ENCODE measurements around the gene CHST11.

Gene CHST11

DNA sequence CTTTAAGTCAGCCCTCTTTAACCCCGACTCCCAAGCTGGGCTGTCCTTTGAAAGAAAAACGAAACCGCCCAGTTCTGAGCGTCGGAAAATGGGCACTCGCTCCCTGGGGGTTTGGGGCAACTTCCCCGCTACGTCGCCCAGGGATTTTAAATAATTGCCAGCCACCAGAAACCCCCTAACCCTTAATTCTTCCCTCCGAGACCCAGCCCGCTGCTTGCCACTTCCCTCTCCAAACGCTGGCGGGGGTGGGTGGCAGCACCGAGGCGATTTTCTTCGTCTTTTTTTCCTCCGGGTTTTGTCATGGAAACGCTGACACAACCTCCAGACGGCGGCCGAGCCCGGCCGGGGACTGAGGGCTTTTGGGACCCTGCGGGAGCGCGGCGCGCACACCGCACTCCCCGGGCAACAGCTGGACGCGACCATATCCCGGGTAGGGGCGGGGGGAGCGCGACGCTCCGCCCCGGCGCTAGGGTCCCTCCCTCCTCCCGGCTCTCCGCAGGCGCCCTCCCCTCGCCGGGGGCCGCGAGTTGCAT lies at the start of gene CHST11:
Gene CHST11 (plus strand): TSS at position 532 of the 533 bp plus-strand sequence.
- peak; percentile 93 for DNase-seq (ENCODE audit: low spot score)

GRCh38 chr12:104407438-104407837 lies 49.3 kb upstream of the CHST11 start:
- no peak for DNase-seq (ENCODE audit: low spot score)

DNA sequence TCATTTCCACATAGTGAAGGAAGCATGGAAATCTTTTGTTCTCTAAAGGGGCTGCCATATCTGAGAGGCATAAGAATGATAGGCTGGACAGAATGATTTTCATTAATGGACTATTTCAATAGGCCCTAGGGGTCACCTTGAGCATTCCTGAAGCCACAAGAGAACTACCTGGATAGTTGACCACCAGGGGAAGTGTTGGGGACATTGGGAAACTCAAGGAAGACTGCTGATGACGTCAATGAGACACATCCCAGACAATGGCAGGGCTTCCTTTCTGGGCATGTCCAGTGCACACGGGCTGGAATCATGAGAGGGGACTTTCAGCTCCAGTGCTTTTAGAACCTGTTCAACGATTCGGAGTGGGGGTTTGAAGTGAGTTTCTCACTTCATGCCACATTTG lies 48.8 kb upstream of the CHST11 start:
- DNase-seq (ENCODE audit: low spot score): no peak

DNA sequence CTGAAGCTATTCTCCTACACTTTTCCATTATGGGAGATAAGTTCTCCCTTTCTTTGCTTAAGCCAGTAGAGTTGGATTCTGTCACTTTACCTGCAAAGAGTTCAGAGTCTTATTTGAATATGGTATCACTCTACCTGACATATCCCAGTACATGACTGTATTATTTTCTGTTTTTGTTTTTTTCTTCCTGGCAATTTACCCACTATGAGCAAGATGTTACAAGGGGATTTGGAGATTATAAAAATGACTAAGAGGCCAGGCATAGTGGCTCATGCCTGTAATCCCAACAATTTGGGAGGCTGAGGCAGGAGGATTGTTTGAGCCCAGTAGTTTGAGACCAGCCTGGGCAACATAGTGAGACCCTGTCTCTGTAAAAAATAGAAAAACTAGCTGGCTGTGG lies 46.4 kb upstream of the CHST11 start:
- no peak for DNase-seq (ENCODE audit: low spot score)

GRCh38 chr12:104410786-104411185 lies 46.0 kb upstream of the CHST11 start:
- DNase-seq (ENCODE audit: low spot score): peak; percentile 40

DNA sequence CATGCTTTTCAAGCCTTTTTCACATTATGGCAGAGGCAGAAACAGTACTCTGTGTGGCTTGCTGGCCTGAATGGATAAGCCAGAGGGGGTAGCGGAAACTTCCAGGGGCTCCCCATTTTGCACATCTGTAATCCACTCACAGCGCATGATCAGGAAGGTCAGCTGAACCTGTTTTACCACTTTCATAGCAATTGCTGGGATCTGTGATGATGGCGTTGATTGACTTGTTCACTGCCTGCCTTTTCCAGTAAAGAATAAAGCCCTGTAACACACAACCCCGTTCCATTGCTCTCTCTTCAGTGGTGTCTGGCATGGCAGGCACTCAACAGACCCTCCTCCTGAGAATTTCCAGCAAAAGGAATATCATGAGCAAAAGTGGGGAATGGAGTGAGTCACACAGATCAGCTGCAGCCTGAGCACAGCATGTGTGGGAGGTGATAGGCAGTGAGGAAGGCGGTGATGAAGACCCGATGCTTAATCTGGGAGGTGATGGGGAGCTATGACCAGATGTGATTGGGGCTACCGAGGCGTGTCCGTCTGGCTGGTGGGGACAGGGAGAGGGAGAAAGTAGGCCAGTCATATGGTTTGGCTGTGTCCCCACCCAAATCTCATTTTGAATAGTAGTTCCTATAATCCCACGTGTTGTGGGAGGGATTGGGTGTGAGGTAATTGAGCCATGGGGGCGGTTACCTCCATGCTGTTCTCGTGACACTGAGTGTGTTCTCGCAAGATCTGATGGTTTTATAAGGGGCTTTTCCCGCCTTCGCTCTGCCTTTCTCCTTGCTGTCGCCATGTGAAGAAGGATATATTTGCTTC lies 44.7 kb upstream of the CHST11 start:
- no peak for DNase-seq (ENCODE audit: low spot score)

DNA sequence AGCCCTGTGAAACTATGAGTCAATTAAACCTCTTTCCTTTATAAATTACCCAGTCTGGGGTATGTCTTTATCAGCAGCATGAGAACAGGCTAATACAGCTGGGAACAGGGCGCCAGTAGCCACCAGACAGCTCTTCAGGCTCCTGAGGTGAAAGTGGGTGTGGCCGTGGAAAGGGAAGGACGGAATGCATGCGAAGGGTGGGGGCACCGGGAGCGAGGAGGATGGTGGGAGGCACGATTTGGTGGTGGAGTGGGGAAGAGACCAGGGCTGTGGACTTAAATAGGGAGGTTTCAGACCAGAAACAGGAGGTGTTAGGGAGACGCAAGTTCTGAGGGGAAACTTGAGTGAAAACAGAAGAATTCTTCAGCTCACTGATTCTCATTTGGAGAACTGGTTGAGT lies 44.1 kb upstream of the CHST11 start:
- DNase-seq (ENCODE audit: low spot score): no peak

DNA sequence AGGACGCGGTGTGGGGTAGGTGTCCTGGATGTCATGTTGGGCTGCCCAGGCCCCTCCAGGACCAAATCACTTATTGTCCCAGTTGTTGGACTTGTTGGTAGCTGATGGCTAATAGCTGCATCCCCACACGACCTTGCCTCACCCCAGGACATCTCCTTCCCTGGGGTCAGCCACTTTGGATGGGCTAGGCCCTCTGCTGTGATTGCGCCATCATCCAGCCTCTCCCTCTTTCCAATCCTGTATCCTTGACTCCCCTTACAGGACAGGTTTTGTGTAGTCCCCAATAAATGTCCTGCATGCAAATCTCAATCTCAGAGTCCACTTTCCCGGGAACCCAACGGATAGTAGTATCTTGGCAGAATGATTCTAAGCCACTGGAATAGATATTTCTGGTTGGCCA lies 43.4 kb upstream of the CHST11 start:
- no peak for DNase-seq (ENCODE audit: low spot score)

GRCh38 chr12:104414581-104415341 lies 42.0 kb upstream of the CHST11 start:
- no peak for DNase-seq (ENCODE audit: low spot score)

- no peak for DNase-seq (ENCODE audit: low spot score)
These were observed 41.3 kb upstream of the CHST11 start for GRCh38 chr12:104415342-104415980.

- DNase-seq (ENCODE audit: low spot score): no peak
These were observed 40.6 kb upstream of the CHST11 start for GRCh38 chr12:104416136-104416535.

DNA sequence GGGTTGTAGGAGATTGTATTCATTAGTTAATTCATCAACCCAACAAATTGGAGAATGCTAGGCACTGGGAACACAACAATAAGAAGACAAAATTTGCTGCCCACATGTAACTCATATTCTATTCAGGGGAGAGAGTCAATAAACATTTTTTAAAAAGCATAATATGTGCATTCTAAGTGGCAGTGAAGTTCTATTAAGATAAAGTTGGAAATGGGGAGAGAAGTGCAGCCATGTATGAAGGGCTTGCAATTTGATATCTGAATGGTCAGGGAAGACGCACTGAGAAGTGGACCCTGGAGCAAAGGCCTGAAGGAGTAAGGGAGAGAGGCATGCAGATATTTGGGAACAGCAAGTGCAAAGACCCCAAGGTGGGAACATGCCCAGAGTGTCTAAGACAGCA lies 40.2 kb upstream of the CHST11 start:
- DNase-seq (ENCODE audit: low spot score): no peak

GRCh38 chr12:104419717-104420116 lies 37.0 kb upstream of the CHST11 start:
- DNase-seq (ENCODE audit: low spot score): no peak

- no peak for DNase-seq (ENCODE audit: low spot score)
These were observed 35.9 kb upstream of the CHST11 start for GRCh38 chr12:104420868-104421267.

DNA sequence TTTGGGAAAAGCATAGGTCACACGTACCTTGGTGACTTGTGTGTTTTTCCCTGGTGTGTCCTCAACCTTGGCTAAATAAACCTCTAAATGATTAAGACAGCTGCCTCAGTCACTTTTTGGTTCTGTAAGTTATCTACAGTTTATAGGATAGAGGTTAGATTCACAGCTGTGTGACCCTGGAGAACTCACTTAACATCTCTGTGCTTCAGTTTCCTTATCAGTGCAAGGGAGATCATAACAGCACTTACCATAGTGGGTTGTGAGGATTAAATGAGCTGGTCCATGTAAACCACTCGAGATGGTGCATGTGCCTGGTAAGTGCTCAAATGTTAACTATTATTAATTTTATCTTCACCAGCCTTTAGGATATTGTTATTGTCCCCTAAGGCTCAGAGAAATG lies 35.4 kb upstream of the CHST11 start:
- no peak for DNase-seq (ENCODE audit: low spot score)

DNA sequence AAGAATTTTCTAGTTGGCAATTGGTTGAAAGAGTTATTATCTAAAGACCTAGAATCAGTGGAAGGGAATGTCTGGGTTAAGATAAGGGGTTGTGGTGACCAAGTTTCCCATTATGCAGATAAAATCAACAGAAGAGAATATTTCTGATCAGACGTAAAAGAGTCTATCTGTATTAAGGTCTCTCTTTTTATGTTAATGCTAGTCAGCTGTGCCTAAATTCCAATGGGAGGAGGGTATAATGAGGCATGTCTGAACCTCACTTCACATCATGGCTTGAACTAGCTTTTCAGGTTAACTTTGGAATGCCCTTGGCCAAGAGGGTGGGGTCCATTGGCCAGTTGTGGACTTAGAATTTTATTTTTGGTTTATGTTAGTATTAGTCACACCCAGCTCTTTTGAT lies 34.3 kb upstream of the CHST11 start:
- no peak for DNase-seq (ENCODE audit: low spot score)

DNA sequence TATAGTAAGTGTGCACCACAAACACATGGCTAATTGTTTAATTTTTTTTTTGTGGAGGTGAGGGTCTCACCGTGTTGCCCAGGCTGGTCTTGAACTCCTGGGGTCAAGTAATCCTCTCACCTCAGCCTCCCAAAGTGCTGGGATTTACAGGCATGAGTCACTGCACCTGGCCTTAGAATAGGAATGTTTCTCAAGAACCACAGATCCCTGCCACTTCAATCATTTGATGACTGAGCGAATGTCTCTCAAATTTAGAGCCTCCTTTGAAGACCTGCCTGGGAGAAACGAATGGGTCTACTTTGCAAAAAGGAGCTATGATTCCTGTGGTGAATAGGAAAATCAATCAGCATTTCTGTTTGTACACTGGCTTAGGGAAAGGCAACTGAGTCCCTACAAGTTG lies 33.5 kb upstream of the CHST11 start:
- DNase-seq (ENCODE audit: low spot score): no peak

DNA sequence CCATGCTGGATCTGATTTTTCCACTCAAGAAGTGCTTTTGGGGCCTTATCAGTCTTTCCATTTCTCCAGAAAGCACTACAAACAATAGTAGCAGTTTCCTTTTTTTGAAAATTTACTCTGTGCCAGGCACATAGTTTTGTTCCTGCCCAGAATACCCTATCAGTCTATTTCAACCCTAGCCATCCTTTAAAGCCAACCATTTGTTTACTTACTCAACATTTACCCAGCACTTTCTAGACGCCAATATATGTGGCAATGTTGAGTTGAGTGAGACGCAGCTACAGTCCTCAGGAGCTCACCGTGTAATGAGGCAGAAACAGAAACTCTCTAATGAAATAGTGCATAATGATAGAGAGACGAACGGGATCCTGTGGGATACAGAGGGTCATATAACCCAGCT lies 32.9 kb upstream of the CHST11 start:
- no peak for DNase-seq (ENCODE audit: low spot score)

- DNase-seq (ENCODE audit: low spot score): no peak
These were observed 31.8 kb upstream of the CHST11 start for GRCh38 chr12:104424955-104425354.

DNA sequence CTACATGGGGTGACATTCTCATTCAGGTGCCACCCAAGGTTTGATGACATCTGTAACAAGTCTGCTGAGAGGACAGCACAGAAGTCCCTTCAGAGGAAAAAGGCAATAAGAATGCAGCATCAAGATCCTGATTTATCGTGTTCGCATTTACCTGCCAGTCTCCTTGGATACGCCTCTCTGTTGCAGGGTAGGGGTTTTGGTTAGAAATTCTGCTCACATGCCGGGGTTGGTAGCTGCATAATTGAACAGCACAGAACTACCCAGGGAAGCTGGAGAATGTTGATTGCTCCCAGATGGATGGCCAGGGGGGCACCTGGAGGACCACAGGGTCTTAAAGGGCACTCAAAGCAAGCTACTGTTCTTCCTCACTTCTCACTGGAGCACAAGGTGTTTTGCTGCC lies 31.1 kb upstream of the CHST11 start:
- DNase-seq (ENCODE audit: low spot score): no peak

DNA sequence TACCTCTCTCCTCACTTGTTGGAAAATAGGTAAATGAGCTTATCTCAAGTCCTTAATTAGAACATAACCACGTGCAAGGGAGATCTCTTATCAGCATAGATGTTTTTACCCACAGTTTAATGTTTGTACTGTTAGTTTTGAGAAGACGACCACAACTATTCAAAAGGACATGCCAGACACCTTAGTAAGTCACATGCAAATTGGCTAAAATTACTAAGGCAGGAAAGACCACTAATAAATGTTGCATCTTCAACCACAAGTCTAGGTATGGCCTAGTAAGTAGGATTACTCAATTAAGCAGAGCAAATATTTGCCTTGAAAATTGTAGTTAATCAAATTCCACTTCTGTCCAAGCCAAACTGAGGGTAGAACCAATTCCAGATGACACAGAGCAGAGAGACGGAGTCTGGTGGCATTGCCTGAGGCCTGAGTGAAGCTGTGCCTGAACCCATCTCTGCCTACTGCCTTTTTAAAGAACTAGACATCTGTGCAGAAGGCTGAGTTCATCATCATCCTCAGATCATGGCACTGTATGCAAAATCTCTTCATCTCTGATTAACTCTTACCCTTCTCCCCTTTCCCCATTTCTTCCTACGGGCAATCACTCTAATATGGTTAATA lies 29.7 kb upstream of the CHST11 start:
- peak; percentile 51 for DNase-seq (ENCODE audit: low spot score)

- DNase-seq (ENCODE audit: low spot score): no peak
These were observed 29.2 kb upstream of the CHST11 start for GRCh38 chr12:104427547-104427938.
